Upper lobe of left lung (tissue), 4 donors: ENCODE data around the gene NHERF1.

Experiments
- CTCF ChIP-seq, 6 experiments: fragments of 450-650 bp in 4 of 6; fragments of 200-600 bp in 2 of 6; sonication (generic) in 2 of 6; IDR thresholded peaks; one replicate each; pipeline ENCODE4 v1.5.1; 2016 to 2019; ENCODE audit warnings: antibody characterized with exemption in 6 of 6
- EP300 ChIP-seq, 4 donors: sonication (generic); formaldehyde crosslinking; IDR thresholded peaks; one replicate each; pipeline ENCODE4 v1.5.1; 2017; ENCODE audit warnings: antibody characterized with exemption in 4 of 4, control low read depth in 2 of 4
- POLR2A ChIP-seq, 4 donors: fragments of 450-650 bp; IDR thresholded peaks; one replicate each; pipeline ENCODE4 v1.5.1; 2016 to 2017; ENCODE audit warnings: antibody characterized with exemption in 4 of 4, mild to moderate bottlenecking in 2 of 4
- POLR2AphosphoS5 ChIP-seq, 2 donors: sonication (generic); formaldehyde crosslinking; IDR thresholded peaks; one replicate each; pipeline ENCODE4 v1.5.1; 2017; ENCODE audit warnings: antibody characterized with exemption in 2 of 2

GRCh38 chr17:74769856-74770497 is 21.5 kb downstream of the NHERF1 start:
- no peak for TF ChIP-seq POLR2A (IDR thresholded peaks at IDR 0.05)
- TF ChIP-seq CTCF (IDR thresholded peaks at IDR 0.05), result no peak
- no peak for TF ChIP-seq POLR2AphosphoS5 (IDR thresholded peaks at IDR 0.05)
- no peak for TF ChIP-seq EP300 (IDR thresholded peaks at IDR 0.05)
